Endothelial cell (in vitro differentiated cells): ENCODE results near the gene ADD3. TPM values are rescaled to one million over a fixed set of nuclear protein-coding genes. Genes with fewer than 3 reads are reported as not detected.
A peak's percentile ranks its signal among the peaks of the same experiment; 100 is the strongest.
"Not testable (repeated sequence)": the region's sequence is repeated elsewhere in the genome, so short reads cannot be mapped to it uniquely, and the experiment has no call there.

Experiments
- DNase-seq: peaks from one replicate; pipeline ENCODE4 v3.0.0; 2021; ENCODE audit warnings: low spot score
- H3K27ac Mint-ChIP-seq: one replicate; pipeline ENCODE4 v1.8.0; 2021; ENCODE audit warnings: mixed read lengths, inconsistent platforms; ENCODE audit not compliant: unreplicated experiment
- H3K27me3 Mint-ChIP-seq: one replicate; pipeline ENCODE4 v1.8.0; 2021; ENCODE audit warnings: mild to moderate bottlenecking, moderate library complexity, mixed read lengths, inconsistent platforms; ENCODE audit not compliant: unreplicated experiment
- H3K36me3 Mint-ChIP-seq: one replicate; pipeline ENCODE4 v1.8.0; 2021; ENCODE audit warnings: mild to moderate bottlenecking, low read depth, mixed read lengths, inconsistent platforms; ENCODE audit not compliant: unreplicated experiment
- H3K4me1 Mint-ChIP-seq: one replicate; pipeline ENCODE4 v1.8.0; 2021; ENCODE audit warnings: mild to moderate bottlenecking, mixed read lengths, inconsistent platforms; ENCODE audit not compliant: unreplicated experiment
- H3K4me3 Mint-ChIP-seq: one replicate; pipeline ENCODE4 v1.8.0; 2021; ENCODE audit warnings: mild to moderate bottlenecking, mixed read lengths, inconsistent platforms; ENCODE audit not compliant: unreplicated experiment
- H3K9me3 Mint-ChIP-seq: one replicate; pipeline ENCODE4 v1.8.0; 2021; ENCODE audit warnings: mixed read lengths, inconsistent platforms; ENCODE audit not compliant: unreplicated experiment
- total RNA-seq: library from RNA; stranded (reverse); fragmentation: NEBNext Ultra II Directional; extraction: Animal tissue kit (Norgen Biotek cat#: 25700); gene quantifications from one replicate; pipeline ENCODE4 v1.2.1, GENCODE V29; 2021; ENCODE audit not compliant: unreplicated experiment
- TF ChIP-seq, protein P1 (sequence below): fragments of 200-600 bp; sonication (generic); IDR thresholded peaks from one replicate; pipeline ENCODE4 v1.5.0; 2021; ENCODE audit warnings: antibody characterized with exemption; ENCODE audit not compliant: unreplicated experiment

Gene ADD3
- total RNA-seq, 1 donor from 2014 or later, result 125 TPM

DNA sequence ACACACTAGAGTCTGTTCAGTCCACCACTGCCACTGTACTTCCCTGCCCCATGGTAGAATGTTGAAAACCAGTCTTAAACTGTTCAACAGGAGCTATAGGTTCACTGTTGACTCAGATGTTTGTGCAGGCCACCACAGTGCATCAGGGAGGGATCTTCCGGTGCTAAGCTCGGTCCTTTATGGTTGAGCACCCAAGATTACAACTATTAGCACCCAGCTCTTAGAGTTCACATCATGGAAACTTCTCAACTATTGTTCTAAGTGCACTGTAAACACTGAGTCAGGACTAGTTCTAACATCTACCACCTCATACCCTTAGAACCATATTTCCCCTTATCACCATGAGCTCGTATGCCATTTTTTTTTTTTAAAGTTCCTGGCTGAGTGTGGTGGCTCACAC lies 102.6 kb downstream of the ADD3 start:
- Mint-ChIP-seq H3K27me3 (peaks cover 2% of the 10 kb centered on the region), H3K36me3 (peaks cover 24% of the 10 kb centered on the region), H3K4me3 (no peak overlapping the region), H3K9me3 (no peaks in the 10 kb centered on the region), H3K27ac (no peak overlapping the region), H3K4me1 (peaks cover 6% of the 10 kb centered on the region)
- no peak for DNase-seq
- TF ChIP-seq, protein P1, sequence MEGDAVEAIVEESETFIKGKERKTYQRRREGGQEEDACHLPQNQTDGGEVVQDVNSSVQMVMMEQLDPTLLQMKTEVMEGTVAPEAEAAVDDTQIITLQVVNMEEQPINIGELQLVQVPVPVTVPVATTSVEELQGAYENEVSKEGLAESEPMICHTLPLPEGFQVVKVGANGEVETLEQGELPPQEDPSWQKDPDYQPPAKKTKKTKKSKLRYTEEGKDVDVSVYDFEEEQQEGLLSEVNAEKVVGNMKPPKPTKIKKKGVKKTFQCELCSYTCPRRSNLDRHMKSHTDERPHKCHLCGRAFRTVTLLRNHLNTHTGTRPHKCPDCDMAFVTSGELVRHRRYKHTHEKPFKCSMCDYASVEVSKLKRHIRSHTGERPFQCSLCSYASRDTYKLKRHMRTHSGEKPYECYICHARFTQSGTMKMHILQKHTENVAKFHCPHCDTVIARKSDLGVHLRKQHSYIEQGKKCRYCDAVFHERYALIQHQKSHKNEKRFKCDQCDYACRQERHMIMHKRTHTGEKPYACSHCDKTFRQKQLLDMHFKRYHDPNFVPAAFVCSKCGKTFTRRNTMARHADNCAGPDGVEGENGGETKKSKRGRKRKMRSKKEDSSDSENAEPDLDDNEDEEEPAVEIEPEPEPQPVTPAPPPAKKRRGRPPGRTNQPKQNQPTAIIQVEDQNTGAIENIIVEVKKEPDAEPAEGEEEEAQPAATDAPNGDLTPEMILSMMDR, result no peak

DNA sequence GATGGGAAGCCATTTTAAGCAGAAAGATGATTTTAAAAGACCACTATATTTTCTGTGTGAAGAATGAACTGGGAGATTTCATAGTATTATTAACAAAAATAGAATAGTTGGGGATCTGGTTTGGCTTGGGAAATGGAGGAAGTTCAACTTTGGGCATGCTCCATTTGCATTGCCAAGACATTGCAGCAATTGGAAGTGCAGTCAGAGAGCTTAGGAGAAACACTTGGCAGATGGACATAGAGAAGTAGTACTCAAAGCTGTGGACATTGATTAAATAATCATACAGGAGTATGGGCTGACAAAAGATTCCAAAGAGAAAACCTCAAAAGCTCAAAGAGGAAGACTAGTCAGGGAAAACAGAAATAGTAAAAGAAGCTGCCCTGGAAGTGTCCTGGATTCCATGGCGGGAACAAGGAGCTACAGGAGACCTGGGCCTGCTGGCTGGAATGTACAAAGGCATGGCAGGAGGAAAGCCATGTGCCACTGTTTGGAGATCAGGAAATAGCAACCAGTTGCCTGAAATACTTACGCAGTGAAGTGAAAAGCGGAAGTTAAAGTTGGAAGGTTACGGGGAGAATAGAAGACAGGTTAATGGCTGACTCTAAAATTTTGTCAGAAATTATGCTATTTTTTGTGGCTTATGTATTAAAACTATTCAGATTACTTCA lies 106.0 kb downstream of the ADD3 start:
- Mint-ChIP-seq H3K36me3 (peaks cover 33% of the 10 kb centered on the region), H3K9me3 (no peaks in the 10 kb centered on the region), H3K27ac (peak overlapping the region; percentile 8), H3K27me3 (peaks cover 2% of the 10 kb centered on the region), H3K4me1 (peaks cover 6% of the 10 kb centered on the region), H3K4me3 (peak overlapping the region; percentile 43)
- TF ChIP-seq, protein P1, result peak; percentile 13
- no peak for DNase-seq

DNA sequence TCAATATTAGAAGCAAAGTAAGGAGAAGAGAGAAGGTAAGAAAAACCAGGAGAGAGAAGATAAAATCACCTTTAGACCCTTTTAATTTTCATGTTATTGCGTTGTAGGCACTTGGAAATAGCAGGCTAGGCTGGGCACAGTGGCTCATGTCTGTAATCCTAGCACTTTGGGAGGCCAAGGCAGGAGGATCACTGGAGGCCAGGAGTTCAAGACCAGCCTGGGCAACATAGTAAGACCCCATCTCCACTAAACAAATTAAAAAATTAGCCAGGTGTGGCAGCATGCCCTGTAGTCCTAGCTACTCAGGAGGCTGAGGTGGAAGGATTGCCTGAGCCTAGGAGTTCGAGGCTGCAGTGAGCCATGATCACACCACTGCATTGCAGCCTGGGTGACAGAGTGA lies 106.9 kb downstream of the ADD3 start:
- not testable (repeated sequence) for H3K27ac Mint-ChIP-seq, H3K27me3 Mint-ChIP-seq, DNase-seq, H3K9me3 Mint-ChIP-seq, H3K4me1 Mint-ChIP-seq, H3K4me3 Mint-ChIP-seq
- H3K36me3 Mint-ChIP-seq, result peaks cover 42% of the 10 kb centered on the region

DNA sequence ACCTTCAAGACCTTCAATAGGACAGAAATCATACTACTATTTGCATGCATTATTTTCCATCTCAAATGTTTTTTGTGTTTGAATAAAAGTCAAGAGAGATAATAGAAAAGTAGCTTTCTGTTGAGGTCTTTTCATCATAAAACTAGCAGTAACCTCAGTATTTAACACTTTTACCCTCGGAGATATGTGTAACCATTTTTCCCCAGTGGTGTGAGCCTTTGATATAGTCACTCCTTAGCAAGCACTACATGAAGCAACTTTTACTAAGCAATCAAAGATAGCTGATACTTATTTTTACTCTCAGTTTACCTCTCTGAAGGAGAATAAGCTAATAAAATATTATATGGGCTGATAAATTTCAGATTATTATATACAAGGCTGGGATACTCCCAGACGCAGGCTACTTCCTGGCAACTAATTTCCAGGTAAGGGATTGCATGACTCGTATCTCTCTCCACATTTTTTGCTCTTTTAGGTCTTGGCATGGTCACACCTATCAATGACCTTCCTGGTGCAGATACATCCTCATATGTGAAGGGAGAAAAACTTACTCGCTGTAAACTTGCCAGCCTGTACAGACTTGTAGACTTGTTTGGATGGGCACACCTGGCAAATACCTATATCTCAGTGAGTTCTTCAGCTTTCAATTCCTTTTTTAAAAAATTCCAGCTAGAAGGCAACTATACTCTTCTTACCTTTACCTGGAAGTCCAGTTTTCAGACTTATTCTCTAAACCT lies 108.2 kb downstream of the ADD3 start:
- Mint-ChIP-seq H3K27ac (peak overlapping the region; percentile 8), H3K36me3 (peaks cover 47% of the 10 kb centered on the region), H3K4me1 (peaks cover 6% of the 10 kb centered on the region), H3K9me3 (no peaks in the 10 kb centered on the region), H3K27me3 (peaks cover 2% of the 10 kb centered on the region), H3K4me3 (peak overlapping the region; percentile 20)
- DNase-seq, result no peak
- TF ChIP-seq, protein P1, result no peak

DNA sequence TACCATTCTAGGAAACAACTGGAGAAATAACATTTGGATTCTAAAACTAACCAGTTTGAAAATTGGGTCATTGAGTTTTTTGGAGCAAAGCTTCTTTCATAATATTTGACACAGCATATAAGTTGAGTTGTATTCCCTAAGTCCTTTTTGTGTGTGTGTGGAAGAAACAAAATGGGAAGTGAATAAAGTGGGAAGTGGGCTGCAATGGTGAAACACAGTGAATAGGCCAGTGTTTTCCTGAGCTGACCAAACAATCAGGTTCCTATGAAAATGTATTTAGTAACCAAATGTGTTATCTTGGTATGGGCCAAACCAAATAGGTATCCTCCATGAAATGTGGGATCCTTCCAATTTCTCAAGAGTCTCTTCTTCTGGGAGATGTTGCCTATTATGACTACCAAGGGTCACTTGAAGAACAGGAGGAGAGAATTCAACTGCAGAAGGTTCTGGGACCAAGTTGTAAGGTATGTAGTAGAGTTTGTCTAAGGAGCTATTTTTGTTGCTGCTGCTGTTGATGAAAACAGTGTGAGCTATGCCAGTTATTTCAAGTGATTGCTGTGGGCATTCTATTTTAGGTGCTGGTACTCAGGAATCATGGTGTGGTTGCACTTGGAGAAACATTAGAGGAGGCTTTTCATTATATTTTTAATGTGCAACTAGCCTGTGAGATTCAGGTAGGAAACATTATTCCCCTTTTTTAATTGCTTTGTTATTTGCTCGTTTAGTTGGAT lies 111.3 kb downstream of the ADD3 start:
- Mint-ChIP-seq H3K27ac (no peak overlapping the region), H3K4me1 (no peaks in the 10 kb centered on the region), H3K27me3 (peaks cover 2% of the 10 kb centered on the region), H3K9me3 (no peaks in the 10 kb centered on the region), H3K4me3 (no peak overlapping the region), H3K36me3 (peaks cover 47% of the 10 kb centered on the region)
- TF ChIP-seq, protein P1, result no peak
- DNase-seq, result no peak
